Peyer's patch (tissue), 4 donors: ENCODE data around the gene ZXDC. TPM values are rescaled to one million over a fixed set of nuclear protein-coding genes. Genes with fewer than 3 reads are reported as not detected.
A peak's percentile ranks its signal among the peaks of the same experiment; 100 is the strongest.

Experiments
- DNase-seq, 3 donors: peaks; one replicate each; pipeline ENCODE4 v3.0.0-alpha.2; 2017 to 2019
- H3K27ac ChIP-seq, 4 donors: fragments of 200-600 bp; sonication (generic); one replicate each; pipeline ENCODE4 v1.5.1; 2016 to 2019
- H3K27me3 ChIP-seq, 2 donors: fragments of 200-600 bp; sonication (generic); one replicate each; pipeline ENCODE4 v1.5.1; 2019
- H3K36me3 ChIP-seq, 3 donors: fragments of 200-600 bp; sonication (generic); one replicate each; pipeline ENCODE4 v1.5.1; 2016 to 2019
- H3K4me1 ChIP-seq, 4 donors: fragments of 200-600 bp; sonication (generic); one replicate each; pipeline ENCODE4 v1.5.1; 2016 to 2019
- H3K4me3 ChIP-seq, 4 donors: fragments of 200-600 bp; sonication (generic); 1 replicate in 3 of 4; 2 replicates in 1 of 4; pipeline ENCODE4 v1.5.1; 2016 to 2019; ENCODE audit warnings: mild to moderate bottlenecking in 1 of 4
- H3K9me3 ChIP-seq, 4 donors: fragments of 200-600 bp; sonication (generic); one replicate each; pipeline ENCODE4 v1.5.1; 2016 to 2019; ENCODE audit warnings: mild to moderate bottlenecking in 1 of 4
- CTCF ChIP-seq, 6 experiments: fragments of 450-650 bp in 4 of 6; fragments of 200-600 bp in 2 of 6; sonication (generic) in 1 of 6; IDR thresholded peaks; one replicate each; pipeline ENCODE4 v1.5.1; 2017 to 2019; ENCODE audit warnings: antibody characterized with exemption in 6 of 6, mild to moderate bottlenecking in 3 of 6, moderate library complexity in 1 of 6
- POLR2A ChIP-seq, 2 donors: fragments of 450-650 bp; IDR thresholded peaks; one replicate each; pipeline ENCODE4 v1.5.1; 2017; ENCODE audit warnings: antibody characterized with exemption in 2 of 2, mild to moderate bottlenecking in 2 of 2, moderate library complexity in 2 of 2
- total RNA-seq, 4 donors: library from RNA; depleted of rRNA; stranded (reverse); fragments of >200 nt; gene quantifications; one replicate each; pipeline ENCODE4 v1.1.0, GENCODE V29; 2016

The ZXDC gene
- total RNA-seq, 4 donors from 2014 or later, result 44.1 to 99.8 (median 67.5) TPM

DNA sequence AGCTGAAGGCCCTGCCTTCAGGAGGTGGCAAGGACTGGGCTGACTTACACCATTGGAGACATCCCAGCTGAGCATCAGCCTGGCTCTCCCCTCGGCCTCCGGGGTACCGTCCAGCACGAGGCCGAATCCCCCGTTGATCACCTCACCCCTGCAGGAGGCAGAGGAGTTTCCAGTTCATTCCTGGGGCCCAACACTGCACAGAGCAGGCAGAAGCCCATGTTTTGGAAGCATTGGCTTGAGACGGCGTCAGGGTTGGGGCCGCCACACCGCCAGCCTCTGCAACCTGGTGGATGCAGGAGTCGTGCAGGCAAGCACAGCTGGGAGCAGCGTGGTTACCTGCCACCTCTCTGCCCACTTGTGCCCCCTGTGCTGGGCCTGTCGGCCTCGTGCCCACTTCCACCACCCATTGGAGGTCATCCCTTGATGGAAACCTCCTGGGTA is 7.7 kb upstream of the ZXDC start:
- Histone ChIP-seq H3K9me3 (no peaks in the 10 kb centered on the region), H3K27me3 (no peaks in the 10 kb centered on the region), H3K27ac (no peak overlapping the region), H3K4me3 (no peak overlapping the region), H3K4me1 (peaks cover 0 to 4% (median 0%) of the 10 kb centered on the region in 4 donors), H3K36me3 (no peaks in the 10 kb centered on the region)
- no peak for TF ChIP-seq POLR2A (IDR thresholded peaks at IDR 0.05)
- TF ChIP-seq CTCF (IDR thresholded peaks at IDR 0.05), result no peak
- no peak for DNase-seq

GRCh38 chr3:126482503-126483255 is 7.0 kb upstream of the ZXDC start:
- no peaks in the 10 kb centered on the region for H3K9me3 ChIP-seq
- no peaks in the 10 kb centered on the region for H3K36me3 ChIP-seq
- no peaks in the 10 kb centered on the region for H3K27me3 ChIP-seq
- TF ChIP-seq POLR2A (IDR thresholded peaks at IDR 0.05), result no peak
- H3K4me1 ChIP-seq, result peaks cover 0 to 4% (median 0%) of the 10 kb centered on the region in 4 donors
- no peak for DNase-seq
- no peak overlapping the region for H3K27ac ChIP-seq
- H3K4me3 ChIP-seq, result no peak overlapping the region

- no peak overlapping the region for H3K27ac ChIP-seq
These were observed 6.3 kb upstream of the ZXDC start for GRCh38 chr3:126481808-126482502.

DNA sequence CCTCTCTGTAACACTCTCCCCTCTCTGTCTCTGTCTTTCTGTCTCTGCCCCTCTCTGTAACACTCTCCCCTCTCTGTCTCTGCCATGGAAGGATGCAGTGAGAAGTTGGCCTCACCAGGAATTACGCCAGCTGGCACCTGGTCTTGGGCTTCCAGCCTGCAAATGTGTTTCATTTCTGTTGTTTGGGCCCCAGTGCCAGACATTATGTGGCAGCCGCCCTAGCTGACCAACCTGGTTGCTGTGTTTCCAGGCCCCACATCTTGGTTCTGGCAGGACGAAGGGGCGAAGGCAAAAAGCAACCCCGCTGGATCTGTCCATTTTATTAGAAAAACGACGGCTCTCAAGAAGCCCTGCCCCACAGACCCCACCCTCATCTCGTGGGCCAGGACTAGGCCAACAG is 5.2 kb upstream of the ZXDC start:
- TF ChIP-seq CTCF (IDR thresholded peaks at IDR 0.05) (no peak), POLR2A (IDR thresholded peaks at IDR 0.05) (no peak)
- Histone ChIP-seq H3K27me3 (no peaks in the 10 kb centered on the region), H3K36me3 (no peaks in the 10 kb centered on the region), H3K27ac (no peak overlapping the region), H3K4me1 (peaks cover 0 to 8% (median 0%) of the 10 kb centered on the region in 4 donors), H3K4me3 (no peak overlapping the region), H3K9me3 (no peaks in the 10 kb centered on the region)
- no peak for DNase-seq

More at GRCh38 chr3:126481808-126482502, 6.3 kb upstream of the ZXDC start:
- TF ChIP-seq POLR2A (IDR thresholded peaks at IDR 0.05) (no peak), CTCF (IDR thresholded peaks at IDR 0.05) (no peak)
- Histone ChIP-seq H3K36me3 (no peaks in the 10 kb centered on the region), H3K4me1 (peaks cover 0 to 6% (median 0%) of the 10 kb centered on the region in 4 donors), H3K27me3 (no peaks in the 10 kb centered on the region), H3K9me3 (no peaks in the 10 kb centered on the region), H3K4me3 (no peak overlapping the region)
- DNase-seq, result peak in 2 of 3 donors; percentile 74 to 83

DNA sequence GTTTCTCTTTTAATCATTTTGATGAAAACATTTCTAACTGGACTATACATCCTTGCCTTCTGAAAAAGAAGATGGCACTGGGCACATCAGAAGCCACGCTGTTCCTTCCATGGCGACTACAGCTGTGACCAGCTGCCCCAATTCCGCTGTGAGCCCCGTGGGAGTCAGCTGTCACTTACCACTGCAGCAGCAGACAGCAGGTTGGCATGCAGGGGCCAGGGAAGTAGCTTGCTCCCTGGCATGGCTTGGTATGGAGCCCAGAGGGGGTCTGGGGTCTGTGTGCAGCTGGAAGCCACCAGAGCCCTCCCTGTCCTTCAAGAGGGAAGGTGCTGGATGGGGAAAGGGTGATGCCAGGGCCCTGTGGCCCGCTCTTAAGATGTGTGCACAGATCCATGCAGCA is 4.5 kb upstream of the ZXDC start:
- Histone ChIP-seq H3K36me3 (no peaks in the 10 kb centered on the region), H3K27me3 (no peaks in the 10 kb centered on the region), H3K4me3 (no peak overlapping the region), H3K4me1 (peaks cover 0 to 8% (median 0%) of the 10 kb centered on the region in 4 donors), H3K27ac (no peak overlapping the region), H3K9me3 (no peaks in the 10 kb centered on the region)
- no peak for TF ChIP-seq CTCF (IDR thresholded peaks at IDR 0.05)
- TF ChIP-seq POLR2A (IDR thresholded peaks at IDR 0.05), result no peak
- no peak for DNase-seq

- TF ChIP-seq POLR2A (IDR thresholded peaks at IDR 0.05) (no peak), CTCF (IDR thresholded peaks at IDR 0.05) (no peak)
- Histone ChIP-seq H3K4me1 (peaks cover 0 to 9% (median 4%) of the 10 kb centered on the region in 4 donors), H3K27ac (no peak overlapping the region), H3K27me3 (no peaks in the 10 kb centered on the region), H3K36me3 (no peaks in the 10 kb centered on the region), H3K9me3 (no peaks in the 10 kb centered on the region), H3K4me3 (no peak overlapping the region)
- DNase-seq, result no peak
These were observed 4.0 kb upstream of the ZXDC start for GRCh38 chr3:126479642-126480041.
